Measurements from ENCODE around the gene CDH22.

The CDH22 gene

GRCh38 chr20:46139908-46140482, 168.3 kb downstream of the CDH22 start:
- in situ Hi-C loops (cut with HindIII; ENCODE audit: low pct_unique_long_range_greater_than_20kb, low sequenced_read_pairs): loop anchor here (25.0 kb wide), 1 partner anchor 297 kb away; no protein-coding TSS in a partner anchor
- no peak for DNase-seq (ENCODE audit: low read depth in 1 of 2, low spot score in 1 of 2)
- no peak for TF ChIP-seq JUND (IDR thresholded peaks at IDR 0.05; ENCODE audit: low read depth)

GRCh38 chr20:46139266-46139889, 168.9 kb downstream of the CDH22 start:
- no peak for DNase-seq (ENCODE audit: low read depth in 1 of 2, low spot score in 1 of 2)
- TF ChIP-seq JUND (IDR thresholded peaks at IDR 0.05; ENCODE audit: low read depth): no peak
- in situ Hi-C loops (cut with HindIII; ENCODE audit: low pct_unique_long_range_greater_than_20kb, low sequenced_read_pairs): loop anchor here (25.0 kb wide), 1 partner anchor 298 kb away; no protein-coding TSS in a partner anchor

GRCh38 chr20:46137816-46138215, 170.5 kb downstream of the CDH22 start:
- TF ChIP-seq JUND (IDR thresholded peaks at IDR 0.05; ENCODE audit: low read depth): no peak
- no peak for DNase-seq (ENCODE audit: low read depth in 1 of 2, low spot score in 1 of 2)
- in situ Hi-C loops (cut with HindIII; ENCODE audit: low pct_unique_long_range_greater_than_20kb, low sequenced_read_pairs): loop anchor here (25.0 kb wide), 1 partner anchor 299 kb away; no protein-coding TSS in a partner anchor

GRCh38 chr20:46135856-46136633, 172.3 kb downstream of the CDH22 start:
- no peak for TF ChIP-seq JUND (IDR thresholded peaks at IDR 0.05; ENCODE audit: low read depth)
- in situ Hi-C loops (cut with HindIII; ENCODE audit: low pct_unique_long_range_greater_than_20kb, low sequenced_read_pairs): loop anchor here (25.0 kb wide), 1 partner anchor 301 kb away; no protein-coding TSS in a partner anchor
- DNase-seq (ENCODE audit: low read depth in 1 of 2, low spot score in 1 of 2): no peak

GRCh38 chr20:46134716-46135115, 173.6 kb downstream of the CDH22 start:
- TF ChIP-seq JUND (IDR thresholded peaks at IDR 0.05; ENCODE audit: low read depth): no peak
- in situ Hi-C loops (cut with HindIII; ENCODE audit: low pct_unique_long_range_greater_than_20kb, low sequenced_read_pairs): loop anchor here (25.0 kb wide), 1 partner anchor 303 kb away; no protein-coding TSS in a partner anchor
- DNase-seq (ENCODE audit: low read depth in 1 of 2, low spot score in 1 of 2): no peak

GRCh38 chr20:46133886-46134654, 174.2 kb downstream of the CDH22 start:
- no peak for TF ChIP-seq JUND (IDR thresholded peaks at IDR 0.05; ENCODE audit: low read depth)
- no peak for DNase-seq (ENCODE audit: low read depth in 1 of 2, low spot score in 1 of 2)
- in situ Hi-C loops (cut with HindIII; ENCODE audit: low pct_unique_long_range_greater_than_20kb, low sequenced_read_pairs): loop anchor here (25.0 kb wide), 1 partner anchor 303 kb away; no protein-coding TSS in a partner anchor

GRCh38 chr20:46132705-46133120, 175.6 kb downstream of the CDH22 start:
- no peak for TF ChIP-seq JUND (IDR thresholded peaks at IDR 0.05; ENCODE audit: low read depth)
- peak; percentile 61 to 71 for DNase-seq (ENCODE audit: low read depth in 1 of 2, low spot score in 1 of 2)

GRCh38 chr20:46131396-46131795, 176.9 kb downstream of the CDH22 start:
- DNase-seq (ENCODE audit: low read depth in 1 of 2, low spot score in 1 of 2): no peak
- TF ChIP-seq JUND (IDR thresholded peaks at IDR 0.05; ENCODE audit: low read depth): no peak
- in situ Hi-C loops (cut with HindIII; ENCODE audit: low pct_unique_long_range_greater_than_20kb, low sequenced_read_pairs): loop anchor here (25.0 kb wide), 1 partner anchor 306 kb away; no protein-coding TSS in a partner anchor

More at GRCh38 chr20:46132705-46133120, 175.6 kb downstream of the CDH22 start:
- in situ Hi-C loops (cut with HindIII; ENCODE audit: low pct_unique_long_range_greater_than_20kb, low sequenced_read_pairs): loop anchor here (25.0 kb wide), 1 partner anchor 305 kb away; no protein-coding TSS in a partner anchor

GRCh38 chr20:46130534-46130933, 177.8 kb downstream of the CDH22 start:
- in situ Hi-C loops (cut with HindIII; ENCODE audit: low pct_unique_long_range_greater_than_20kb, low sequenced_read_pairs): loop anchor here (25.0 kb wide), 1 partner anchor 307 kb away; no protein-coding TSS in a partner anchor
- TF ChIP-seq JUND (IDR thresholded peaks at IDR 0.05; ENCODE audit: low read depth): no peak

GRCh38 chr20:46129955-46130481, 178.3 kb downstream of the CDH22 start:
- TF ChIP-seq JUND (IDR thresholded peaks at IDR 0.05; ENCODE audit: low read depth): no peak
- in situ Hi-C loops (cut with HindIII; ENCODE audit: low pct_unique_long_range_greater_than_20kb, low sequenced_read_pairs): loop anchor here (25.0 kb wide), 1 partner anchor 307 kb away; no protein-coding TSS in a partner anchor
- DNase-seq (ENCODE audit: low read depth in 1 of 2, low spot score in 1 of 2): no peak

More at GRCh38 chr20:46130534-46130933, 177.8 kb downstream of the CDH22 start:
- no peak for DNase-seq (ENCODE audit: low read depth in 1 of 2, low spot score in 1 of 2)

- TF ChIP-seq JUND (IDR thresholded peaks at IDR 0.05; ENCODE audit: low read depth): no peak
- DNase-seq (ENCODE audit: low read depth in 1 of 2, low spot score in 1 of 2): peak in 1 of 2 experiments; percentile 44
- in situ Hi-C loops (cut with HindIII; ENCODE audit: low pct_unique_long_range_greater_than_20kb, low sequenced_read_pairs): loop anchor here (25.0 kb wide), 1 partner anchor 309 kb away; no protein-coding TSS in a partner anchor
These were observed 179.8 kb downstream of the CDH22 start for GRCh38 chr20:46128310-46129151.

Measured in T47D (cell line).